ENCODE data around the gene ATP6V1F.

DNA sequence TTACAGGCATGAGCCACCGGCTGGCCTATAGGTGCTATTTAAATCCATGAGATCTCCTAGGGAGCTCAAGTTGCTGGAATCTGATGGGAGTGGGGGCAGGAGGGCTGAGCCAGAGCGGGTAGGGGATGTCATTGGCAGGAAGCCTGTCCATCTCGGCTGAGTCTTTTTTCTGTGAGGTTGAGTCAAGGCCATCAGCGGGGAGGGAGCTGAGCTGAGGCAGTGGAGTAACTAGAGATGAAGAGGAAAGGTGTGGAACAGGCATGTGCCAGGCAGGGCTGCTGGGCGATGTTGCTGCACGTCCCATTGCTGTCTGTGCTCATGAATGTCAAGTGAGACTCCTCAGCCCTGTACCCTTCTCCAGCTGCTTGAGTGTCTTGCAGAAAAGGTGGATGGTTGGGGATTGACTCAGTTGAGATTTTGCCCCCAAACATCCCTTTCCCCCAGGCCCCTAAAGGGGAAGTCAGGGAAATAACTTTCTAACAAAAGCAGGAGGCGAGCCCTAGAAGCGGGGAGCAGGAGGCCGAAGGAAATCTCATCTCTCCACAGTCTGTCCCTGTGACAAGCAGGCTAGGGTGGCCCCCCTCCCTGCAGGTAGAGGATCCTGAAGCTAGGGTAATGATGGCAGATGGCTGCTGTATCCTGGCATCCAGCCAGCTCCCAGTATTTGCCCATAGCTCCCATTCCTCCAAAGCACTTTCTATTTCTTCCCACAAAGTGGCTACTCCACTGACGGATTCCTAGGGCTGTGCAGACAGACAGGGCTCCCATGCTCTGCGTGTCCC lies 5.4 kb downstream of the ATP6V1F start:
- TF ChIP-seq CTCF (conservative IDR thresholded peaks at IDR 0.05 in 1 of 2, IDR thresholded peaks at IDR 0.05 in 1 of 2; ENCODE audit: extremely low read depth in 1 of 2, insufficient read depth in 1 of 2, low read depth in 1 of 2, low read length in 2 of 2) (no peak), EZH2 (IDR thresholded peaks at IDR 0.05; ENCODE audit: borderline replicate concordance, low read length) (no peak)
